A549 (cell line): ENCODE measurements around the gene TRAF1. TPM values are rescaled to one million over a fixed set of nuclear protein-coding genes. Genes with fewer than 3 reads are reported as not detected.
A peak's percentile ranks its signal among the peaks of the same experiment; 100 is the strongest.

Experiments used
- ATAC-seq, 2 experiments: fragments of 200-7000 bp in 1 of 2; fragments of >200 bp in 1 of 2; cut with Nextera tagmentation in 1 of 2; cut with Tn5 transposase in 1 of 2; 3 replicates each; pipeline versions ENCODE4 v1.8.0 to v1.9.1; 2018 to 2020; ENCODE audit warnings: mild to moderate bottlenecking in 1 of 2, moderate library complexity in 1 of 2
- CTCF ChIA-PET: fragments of 300-600 bp; sonication (Branson Sonifier 250); formaldehyde crosslinking; extraction: SDS; loops from one replicate; lab custom pipeline; 2021; ENCODE audit warnings: antibody characterized with exemption, inconsistent platforms; lab: Yijun Ruan, JAX
- POLR2A ChIA-PET: fragments of 350-600 bp; formaldehyde crosslinking; extraction: SDS; loops from one replicate; lab custom pipeline; 2021; ENCODE audit warnings: antibody characterized with exemption, inconsistent platforms; lab: Yijun Ruan, JAX
- DNase-seq, 2 experiments: peaks; one replicate each; pipeline versions ENCODE4 v3.0.0 to v3.0.0-alpha.2; 2011 to 2016; ENCODE audit warnings: low read depth in 1 of 2, low spot score in 1 of 2
- FAIRE-seq: peaks from 2 replicates; lab custom pipeline; 2011; peaks lifted over from hg19 to GRCh38; lab: Jason Lieb, UNC
- H3K27ac ChIP-seq, 2 experiments: fragments of >200 bp; sonication (Bioruptor Twin); formaldehyde crosslinking; 3 replicates each; pipeline ENCODE4 v1.5.1; 2016 to 2017
- H3K4me1 ChIP-seq: fragments of >200 bp; sonication (Bioruptor Twin); formaldehyde crosslinking; 3 replicates; pipeline ENCODE4 v1.6.1; 2016
- H3K4me2 ChIP-seq: fragments of >200 bp; sonication (Bioruptor Twin); formaldehyde crosslinking; 3 replicates; pipeline ENCODE4 v1.6.1; 2016
- H3K4me3 ChIP-seq: fragments of >200 bp; sonication (Bioruptor Twin); formaldehyde crosslinking; 3 replicates; pipeline ENCODE4 v1.5.1; 2016
- H3K9me3 ChIP-seq: fragments of >200 bp; sonication (Bioruptor Twin); formaldehyde crosslinking; 3 replicates; pipeline ENCODE4 v1.6.1; 2016
- ATOH8 ChIP-seq: fragments of 250-450 bp; sonication (Bioruptor Pico); IDR thresholded peaks from 2 replicates; pipeline ENCODE4 v1.5.0; 2020; ENCODE audit warnings: low read depth, mild to moderate bottlenecking, moderate library complexity
- BCL3 ChIP-seq: fragments of >200 bp; sonication (Bioruptor Twin); formaldehyde crosslinking; IDR thresholded peaks from 3 replicates; pipeline ENCODE4 v1.6.1; 2016
- BHLHE40 ChIP-seq: IDR thresholded peaks from 2 replicates; pipeline ENCODE4 v1.6.1; 2012; ENCODE audit warnings: low read depth, low read length, inconsistent platforms
- CHD4 ChIP-seq: fragments of 200-600 bp; sonication (generic); IDR thresholded peaks from 2 replicates; pipeline ENCODE4 v1.6.1; 2016; ENCODE audit warnings: antibody characterized with exemption, mild to moderate bottlenecking, borderline replicate concordance
- EHMT2 ChIP-seq: fragments of 200-600 bp; sonication (generic); IDR thresholded peaks from 2 replicates; pipeline ENCODE4 v1.6.1; 2016; ENCODE audit warnings: antibody characterized with exemption, low read depth, mild to moderate bottlenecking, moderate library complexity
- FOXS1 ChIP-seq: fragments of 250-450 bp; sonication (Bioruptor Pico); IDR thresholded peaks from 2 replicates; pipeline ENCODE4 v1.5.0; 2020; ENCODE audit warnings: mild to moderate bottlenecking, moderate library complexity
- GATA3 ChIP-seq: IDR thresholded peaks from 2 replicates; pipeline ENCODE4 v1.6.1; 2012; ENCODE audit warnings: borderline replicate concordance
- HEYL ChIP-seq: fragments of 250-450 bp; sonication (Bioruptor Pico); IDR thresholded peaks from 2 replicates; pipeline ENCODE4 v1.8.0; 2021; ENCODE audit warnings: mild to moderate bottlenecking, moderate library complexity
- JUNB ChIP-seq: fragments of >200 bp; sonication (Bioruptor Twin); formaldehyde crosslinking; IDR thresholded peaks from 2 replicates; pipeline ENCODE4 v1.6.1; 2016
- MAFK ChIP-seq: fragments of 450-650 bp; IDR thresholded peaks from 2 replicates; pipeline ENCODE4 v1.6.1; 2014; ENCODE audit not compliant: partially characterized antibody
- RARB ChIP-seq: fragments of 250-450 bp; sonication (Bioruptor Pico); IDR thresholded peaks from 2 replicates; pipeline ENCODE4 v1.8.0; 2021; ENCODE audit warnings: mild to moderate bottlenecking, moderate library complexity
- REST ChIP-seq: fragments of 200-600 bp; sonication (generic); IDR thresholded peaks from 2 replicates; pipeline ENCODE4 v1.6.1; 2016; ENCODE audit warnings: antibody characterized with exemption, mild to moderate bottlenecking, moderate library complexity
- RFX5 ChIP-seq: fragments of 450-650 bp; IDR thresholded peaks from 2 replicates; pipeline ENCODE4 v1.7.1; 2014; ENCODE audit warnings: antibody characterized with exemption, mild to moderate bottlenecking, moderate library complexity
- TFCP2L1 ChIP-seq: fragments of 250-450 bp; sonication (Bioruptor Pico); IDR thresholded peaks from 2 replicates; pipeline ENCODE4 v1.5.0; 2021; ENCODE audit warnings: mild to moderate bottlenecking
- ZFP36 ChIP-seq: fragments of 450-650 bp; IDR thresholded peaks from 2 replicates; pipeline ENCODE4 v1.6.1; 2014; ENCODE audit warnings: borderline replicate concordance; ENCODE audit not compliant: partially characterized antibody
- ZNF302 ChIP-seq: fragments of 250-450 bp; sonication (Bioruptor Pico); IDR thresholded peaks from 2 replicates; pipeline ENCODE4 v1.9.0; 2021; ENCODE audit warnings: inconsistent platforms, mild to moderate bottlenecking, moderate library complexity
- ZSCAN20 ChIP-seq: fragments of 250-450 bp; sonication (Bioruptor Pico); IDR thresholded peaks from 2 replicates; pipeline ENCODE4 v1.8.0; 2022; ENCODE audit warnings: mild to moderate bottlenecking, moderate library complexity
- WGBS: methylation state at CpG from one replicate; pipeline ENCODE4 v1.1.6; 2017; ENCODE audit errors: missing lambda C conversion rate; 5-methylcytosine and 5-hydroxymethylcytosine counted together
- polyA plus RNA-seq, 4 experiments: library from polyadenylated mRNA; depleted of rRNA in 3 of 4; stranded (reverse); fragments of >200 nt; fragmentation: RNase III in 1 of 4; extraction: RNeasy Plus Mini Kit Qiagen cat#74134 plus additional on column Dnase treatment in 1 of 4; gene quantifications; 2 replicates in 3 of 4; 3 replicates in 1 of 4; pipeline ENCODE4 v1.2.3, GENCODE V29; 2011 to 2017

Gene TRAF1
- polyA plus RNA-seq, 2 of the 4 experiments (the other 2 are of a cell fraction): 2.0 to 3.4 TPM

GRCh38 chr9:120914396-120914795 lies 12.2 kb downstream of the TRAF1 start:
- Histone ChIP-seq H3K9me3 (no peaks in the 10 kb centered on the region), H3K4me1 (no peaks in the 10 kb centered on the region; the same call in 2 of the 3 replicates), H3K4me3 (no peak overlapping the region), H3K27ac (no peak overlapping the region), H3K4me2 (no peak overlapping the region)
- WGBS: 50% methylated on average over 3 of the region's 3 CpGs
- ChIA-PET POLR2A (no interaction called here), CTCF (no interaction called here)
- no peak for FAIRE-seq
- TF ChIP-seq ZNF302 (CRISPR knock-in tag): no peak
- ATAC-seq: no peak
- DNase-seq: no peak

GRCh38 chr9:120913647-120914264 lies 12.8 kb downstream of the TRAF1 start:
- FAIRE-seq (no peak), ATAC-seq (no peak; a peak in 1 of 6 replicates), DNase-seq (no peak)
- ChIA-PET POLR2A (no interaction called here), CTCF (interaction anchor here (0.9 to 1.3 kb wide), 2 partner anchors 10 to 21 kb away, joined by 3 to 4 read pairs; no protein-coding TSS in a partner anchor)
- 78% methylated on average over 4 of the region's 4 CpGs for whole genome bisulfite sequencing
- TF ChIP-seq MAFK: no peak
- TF ChIP-seq REST: peak; percentile 87
- TF ChIP-seq EHMT2: peak; percentile 77; the same call in 1 of the 2 replicates
- Histone ChIP-seq H3K4me1 (no peaks in the 10 kb centered on the region; the same call in 2 of the 3 replicates), H3K4me3 (no peak overlapping the region), H3K9me3 (no peaks in the 10 kb centered on the region), H3K4me2 (no peak overlapping the region), H3K27ac (no peak overlapping the region)

- CTCF ChIA-PET: interaction anchor here (0.9 to 1.9 kb wide), 4 partner anchors 11 to 24 kb away, joined by 3 to 8 read pairs (median 4); no protein-coding TSS in a partner anchor
- 80% methylated on average over 13 of the region's 13 CpGs for WGBS
These were observed 13.5 kb downstream of the TRAF1 start for GRCh38 chr9:120912958-120913646.

More at GRCh38 chr9:120912958-120913646, 13.5 kb downstream of the TRAF1 start:
- FAIRE-seq (no peak), ATAC-seq (no peak), DNase-seq (no peak)
- Histone ChIP-seq H3K4me3 (no peak overlapping the region), H3K27ac (no peak overlapping the region), H3K9me3 (no peaks in the 10 kb centered on the region), H3K4me1 (no peaks in the 10 kb centered on the region; the same call in 2 of the 3 replicates), H3K4me2 (no peak overlapping the region)
- POLR2A ChIA-PET: no interaction called here
- TF ChIP-seq GATA3 (no peak), HEYL (no peak), RARB (CRISPR knock-in tag) (no peak), RFX5 (no peak), MAFK (no peak), BCL3 (no peak), ATOH8 (no peak), CHD4 (no peak), ZFP36 (no peak), REST (no peak), ZSCAN20 (CRISPR knock-in tag) (no peak), JUNB (no peak), TFCP2L1 (CRISPR knock-in tag) (no peak), FOXS1 (no peak), EHMT2 (no peak), BHLHE40 (no peak)
